Endothelial cell (in vitro differentiated cells): ENCODE results near the gene NUP98. TPM values are rescaled to one million over a fixed set of nuclear protein-coding genes. Genes with fewer than 3 reads are reported as not detected.
"Not testable (repeated sequence)": the region's sequence is repeated elsewhere in the genome, so short reads cannot be mapped to it uniquely, and the experiment has no call there.

Experiments
- DNase-seq: peaks from one replicate; pipeline ENCODE4 v3.0.0; 2021; ENCODE audit warnings: low spot score
- H3K27ac Mint-ChIP-seq: one replicate; pipeline ENCODE4 v1.8.0; 2021; ENCODE audit warnings: mixed read lengths, inconsistent platforms; ENCODE audit not compliant: unreplicated experiment
- H3K27me3 Mint-ChIP-seq: one replicate; pipeline ENCODE4 v1.8.0; 2021; ENCODE audit warnings: mild to moderate bottlenecking, moderate library complexity, mixed read lengths, inconsistent platforms; ENCODE audit not compliant: unreplicated experiment
- H3K36me3 Mint-ChIP-seq: one replicate; pipeline ENCODE4 v1.8.0; 2021; ENCODE audit warnings: mild to moderate bottlenecking, low read depth, mixed read lengths, inconsistent platforms; ENCODE audit not compliant: unreplicated experiment
- H3K4me1 Mint-ChIP-seq: one replicate; pipeline ENCODE4 v1.8.0; 2021; ENCODE audit warnings: mild to moderate bottlenecking, mixed read lengths, inconsistent platforms; ENCODE audit not compliant: unreplicated experiment
- H3K4me3 Mint-ChIP-seq: one replicate; pipeline ENCODE4 v1.8.0; 2021; ENCODE audit warnings: mild to moderate bottlenecking, mixed read lengths, inconsistent platforms; ENCODE audit not compliant: unreplicated experiment
- H3K9me3 Mint-ChIP-seq: one replicate; pipeline ENCODE4 v1.8.0; 2021; ENCODE audit warnings: mixed read lengths, inconsistent platforms; ENCODE audit not compliant: unreplicated experiment
- CTCF ChIP-seq: fragments of 200-600 bp; sonication (generic); IDR thresholded peaks from one replicate; pipeline ENCODE4 v1.5.0; 2021; ENCODE audit warnings: antibody characterized with exemption; ENCODE audit not compliant: unreplicated experiment
- total RNA-seq: library from RNA; stranded (reverse); fragmentation: NEBNext Ultra II Directional; extraction: Animal tissue kit (Norgen Biotek cat#: 25700); gene quantifications from one replicate; pipeline ENCODE4 v1.2.1, GENCODE V29; 2021; ENCODE audit not compliant: unreplicated experiment

Gene NUP98
- total RNA-seq, 1 donor from 2014 or later, result 59.9 TPM

DNA sequence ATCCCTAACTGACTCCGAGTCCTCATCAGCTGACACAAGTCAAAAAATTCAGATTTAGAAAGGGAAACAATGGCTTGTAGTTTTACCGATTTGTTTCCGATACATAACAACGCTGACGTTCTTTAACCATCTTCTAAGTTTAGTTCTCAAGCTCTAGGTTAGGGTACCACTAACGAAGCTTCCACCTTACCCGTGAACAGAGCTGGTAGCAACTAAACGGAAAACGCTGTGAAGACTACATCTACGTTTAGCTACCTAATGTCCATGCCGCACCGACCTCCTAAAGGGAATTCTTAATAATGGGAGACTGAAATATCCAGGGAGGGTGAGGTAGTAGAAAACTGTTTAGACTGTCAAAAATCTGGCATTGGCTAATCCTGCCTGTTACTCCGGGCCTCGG is 1.0 kb downstream of the NUP98 start:
- no peak for DNase-seq
- peaks cover 16% of the 10 kb centered on the region for H3K4me1 Mint-ChIP-seq
- no peak for TF ChIP-seq CTCF
- peaks cover 4% of the 10 kb centered on the region for H3K36me3 Mint-ChIP-seq
- peak overlapping the region; percentile 95 for H3K4me3 Mint-ChIP-seq
- peaks cover 4% of the 10 kb centered on the region for H3K27me3 Mint-ChIP-seq
- no peaks in the 10 kb centered on the region for H3K9me3 Mint-ChIP-seq
- peak overlapping the region; percentile 91 for H3K27ac Mint-ChIP-seq

GRCh38 chr11:3796002-3796311 is 1.4 kb downstream of the NUP98 start:
- TF ChIP-seq CTCF, result no peak
- DNase-seq, result no peak
- Mint-ChIP-seq H3K4me3 (peak overlapping the region; percentile 95), H3K4me1 (peaks cover 16% of the 10 kb centered on the region), H3K27ac (peak overlapping the region; percentile 91), H3K36me3 (peaks cover 4% of the 10 kb centered on the region), H3K27me3 (peaks cover 4% of the 10 kb centered on the region), H3K9me3 (no peaks in the 10 kb centered on the region)

DNA sequence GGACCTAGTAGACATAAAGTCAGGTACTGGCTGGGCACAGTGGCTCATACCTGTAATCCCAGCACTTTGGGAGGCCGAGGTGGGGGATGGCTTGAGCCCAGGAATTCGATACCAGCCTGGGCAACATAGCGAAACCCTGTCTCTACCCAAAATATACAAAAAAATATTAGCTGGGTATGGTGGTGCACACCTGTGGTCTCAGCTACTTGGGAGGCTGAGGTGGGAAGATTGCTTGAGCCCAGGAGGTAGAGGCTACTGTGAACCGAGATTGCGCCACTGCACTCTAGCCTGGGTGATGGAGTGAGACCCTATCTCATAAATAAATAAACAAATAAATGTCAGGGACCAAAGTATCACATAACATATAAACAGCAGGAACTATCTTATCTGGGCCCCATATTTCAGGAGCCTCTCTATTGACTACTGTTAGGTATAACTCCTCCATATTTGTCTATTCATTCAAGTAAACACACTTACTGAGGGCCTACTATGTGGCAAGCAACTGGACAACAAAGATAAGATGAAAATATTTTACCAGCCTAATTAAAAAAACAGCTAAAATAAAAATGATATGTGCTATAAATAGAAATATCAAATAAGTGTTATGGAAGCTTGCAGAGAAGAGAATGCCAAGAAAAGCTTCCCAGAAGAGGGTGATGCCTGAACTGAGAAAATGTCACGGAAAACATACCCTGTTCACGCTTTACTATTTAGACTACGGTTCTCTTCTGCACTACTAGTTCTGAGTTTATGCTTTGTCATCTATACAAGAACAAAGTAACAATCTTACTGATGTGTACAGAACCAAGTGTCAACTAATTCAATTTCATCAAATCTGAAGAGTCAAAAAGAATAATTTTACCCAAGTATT is 2.0 kb downstream of the NUP98 start:
- Mint-ChIP-seq H3K9me3 (no peaks in the 10 kb centered on the region), H3K27me3 (peaks cover 4% of the 10 kb centered on the region), H3K4me3 (peak overlapping the region; percentile 95), H3K4me1 (peaks cover 16% of the 10 kb centered on the region), H3K36me3 (peaks cover 7% of the 10 kb centered on the region), H3K27ac (peak overlapping the region; percentile 91)
- TF ChIP-seq CTCF, result no peak
- DNase-seq, result no peak

GRCh38 chr11:3794387-3794786 is 3.0 kb downstream of the NUP98 start:
- H3K9me3 Mint-ChIP-seq, H3K36me3 Mint-ChIP-seq, H3K27me3 Mint-ChIP-seq, DNase-seq, H3K4me3 Mint-ChIP-seq, H3K27ac Mint-ChIP-seq: not testable (repeated sequence)
- H3K4me1 Mint-ChIP-seq, result peaks cover 16% of the 10 kb centered on the region

- H3K36me3 Mint-ChIP-seq, result peaks cover 3% of the 10 kb centered on the region
- no peaks in the 10 kb centered on the region for H3K9me3 Mint-ChIP-seq
- peaks cover 2% of the 10 kb centered on the region for H3K27me3 Mint-ChIP-seq
- peaks cover 11% of the 10 kb centered on the region for H3K4me1 Mint-ChIP-seq
- DNase-seq, result no peak
- peak overlapping the region; percentile 50 for H3K27ac Mint-ChIP-seq
- no peak for TF ChIP-seq CTCF
- H3K4me3 Mint-ChIP-seq, result no peak overlapping the region
Measured at GRCh38 chr11:3786781-3787428, 10.4 kb downstream of the NUP98 start.
